ENCODE results near the gene MSANTD7.
"Not testable (repeated sequence)": the region's sequence is repeated elsewhere in the genome, so short reads cannot be mapped to it uniquely, and the experiment has no call there.

MSANTD7 gene

GRCh38 chr10:14837003-14837756 is 926 bp upstream of the MSANTD7 start:
- no peak for DNase-seq (ENCODE audit: low read depth in 2 of 2)

GRCh38 chr10:14838582-14839304 is 637 bp downstream of the MSANTD7 start:
- peak in 1 of 2 donors; percentile 11 for DNase-seq (ENCODE audit: low read depth in 2 of 2)

GRCh38 chr10:14839305-14839695 is 1.2 kb downstream of the MSANTD7 start:
- no peak for DNase-seq (ENCODE audit: low read depth in 2 of 2)

DNA sequence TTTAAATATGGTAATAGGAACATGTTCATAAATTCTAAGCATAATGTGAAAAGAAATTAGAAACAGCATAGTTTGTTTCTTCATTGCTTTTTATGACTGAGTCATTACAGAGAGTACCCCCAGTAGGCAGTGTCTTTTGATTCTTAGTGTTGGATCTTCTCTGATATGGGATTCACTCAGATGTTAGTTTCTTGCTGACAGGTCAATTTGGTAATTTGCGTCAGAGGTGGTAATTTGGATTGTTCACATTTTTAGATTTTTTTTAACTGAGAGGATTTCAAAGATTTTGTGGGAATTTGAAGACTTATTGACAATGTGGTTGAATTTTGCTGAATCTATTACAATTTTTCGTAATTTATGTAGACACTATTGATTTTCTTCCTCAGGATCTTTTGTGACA is 2.1 kb downstream of the MSANTD7 start:
- no peak for DNase-seq (ENCODE audit: low read depth in 2 of 2)

- no peak for DNase-seq (ENCODE audit: low read depth in 2 of 2)
Measured at GRCh38 chr10:14843327-14843988, 5.4 kb downstream of the MSANTD7 start.

DNA sequence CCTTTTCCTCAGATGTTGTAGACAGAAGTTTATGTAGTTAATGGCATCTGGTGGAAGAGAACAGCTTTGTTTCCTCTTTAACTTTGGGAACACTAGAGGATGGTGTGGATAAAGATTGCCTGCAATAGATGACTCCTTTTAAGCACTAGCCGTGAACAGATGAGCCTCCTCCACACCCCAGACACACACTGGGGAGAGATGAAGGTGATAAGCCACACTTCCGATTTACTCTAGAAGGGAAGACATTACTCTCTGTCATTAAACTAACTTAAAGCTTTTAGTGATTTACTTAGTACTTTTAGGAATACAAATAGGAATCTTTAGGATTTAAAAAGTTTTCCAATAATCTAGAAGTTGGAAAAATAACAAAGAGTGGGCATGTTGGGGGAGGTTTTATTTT is 6.8 kb downstream of the MSANTD7 start:
- DNase-seq (ENCODE audit: low read depth in 2 of 2), result no peak

GRCh38 chr10:14852236-14852635 is 14.1 kb downstream of the MSANTD7 start:
- no peak for DNase-seq (ENCODE audit: low read depth in 2 of 2)

DNA sequence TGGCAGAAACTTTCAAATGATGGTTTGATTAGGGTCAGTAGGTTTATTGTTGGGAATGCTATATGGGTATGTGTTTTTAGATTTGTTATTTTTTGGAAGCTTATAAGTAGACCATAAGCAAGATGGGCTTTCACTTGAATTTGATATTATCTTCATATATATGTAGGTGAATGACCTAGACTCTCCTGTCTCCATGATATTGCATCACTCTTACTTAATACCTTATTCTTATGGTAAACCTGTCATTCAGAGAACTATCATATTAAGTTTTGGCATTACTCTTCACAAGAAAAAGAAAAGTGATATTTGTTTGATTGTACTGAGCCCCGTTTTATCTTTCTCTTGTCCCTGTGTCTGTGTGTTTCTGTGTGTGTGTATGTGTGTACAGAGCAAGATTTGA is 17.3 kb downstream of the MSANTD7 start:
- DNase-seq (ENCODE audit: low read depth in 2 of 2), result no peak

DNA sequence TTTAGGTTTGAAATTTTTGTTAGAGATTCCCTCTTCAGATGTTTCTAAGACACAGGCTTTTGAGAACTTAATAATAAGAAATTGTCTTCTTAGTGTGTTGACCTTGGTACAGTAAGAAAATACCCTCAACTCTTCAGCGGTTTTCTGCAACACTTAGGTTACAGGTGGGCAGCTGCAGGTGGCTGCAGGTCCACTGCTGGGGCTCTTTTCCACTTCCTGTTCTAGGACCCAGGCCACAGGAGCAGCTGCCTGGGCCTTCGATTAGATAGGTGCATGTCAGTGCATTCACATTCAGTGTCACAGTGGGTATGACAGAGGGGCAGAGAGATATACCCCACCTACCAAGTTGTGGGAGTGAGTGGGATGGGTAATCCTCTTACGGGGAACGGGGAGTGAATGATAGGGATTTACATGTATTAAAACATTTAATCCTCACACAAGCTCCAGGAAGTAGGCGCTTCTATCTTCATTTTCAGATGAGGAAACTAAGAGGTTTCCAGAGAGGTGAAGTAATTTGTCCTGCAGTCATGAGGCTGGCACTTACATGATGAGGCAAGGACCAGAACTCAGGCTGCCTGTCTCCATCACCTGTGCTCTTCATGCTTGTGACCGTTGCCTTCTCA is 20.3 kb downstream of the MSANTD7 start:
- DNase-seq (ENCODE audit: low read depth in 2 of 2), result no peak

GRCh38 chr10:14859043-14859442 is 20.9 kb downstream of the MSANTD7 start:
- DNase-seq (ENCODE audit: low read depth in 2 of 2), result no peak

DNA sequence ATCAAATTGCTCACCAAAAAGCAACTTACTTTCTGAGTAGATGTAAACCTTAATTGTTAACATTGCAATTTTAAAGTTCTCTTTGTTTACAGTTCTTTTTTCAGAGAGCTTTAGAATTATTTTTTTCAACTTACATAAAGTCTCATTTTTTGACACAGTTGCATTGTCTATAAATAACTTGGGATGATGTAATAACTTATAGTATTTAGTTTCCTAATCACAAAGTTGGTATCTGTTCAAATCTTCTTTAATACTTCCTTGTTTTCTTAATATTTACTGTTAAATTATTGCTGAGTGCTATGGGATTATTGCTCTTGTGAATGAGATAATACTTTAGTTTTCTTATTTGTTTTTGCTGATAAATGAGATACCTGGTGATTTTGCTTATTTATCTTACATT is 21.7 kb downstream of the MSANTD7 start:
- DNase-seq (ENCODE audit: low read depth in 2 of 2), result no peak

- no peak for DNase-seq (ENCODE audit: low read depth in 2 of 2)
Measured at GRCh38 chr10:14860791-14861190, 22.7 kb downstream of the MSANTD7 start.

- DNase-seq (ENCODE audit: low read depth in 2 of 2), result not testable (repeated sequence)
Measured at GRCh38 chr10:14864466-14864865, 26.4 kb downstream of the MSANTD7 start.

GRCh38 chr10:14864871-14865270 is 26.8 kb downstream of the MSANTD7 start:
- not testable (repeated sequence) for DNase-seq (ENCODE audit: low read depth in 2 of 2)

GRCh38 chr10:14873090-14873760 is 35.1 kb downstream of the MSANTD7 start:
- DNase-seq (ENCODE audit: low read depth in 2 of 2), result no peak

DNA sequence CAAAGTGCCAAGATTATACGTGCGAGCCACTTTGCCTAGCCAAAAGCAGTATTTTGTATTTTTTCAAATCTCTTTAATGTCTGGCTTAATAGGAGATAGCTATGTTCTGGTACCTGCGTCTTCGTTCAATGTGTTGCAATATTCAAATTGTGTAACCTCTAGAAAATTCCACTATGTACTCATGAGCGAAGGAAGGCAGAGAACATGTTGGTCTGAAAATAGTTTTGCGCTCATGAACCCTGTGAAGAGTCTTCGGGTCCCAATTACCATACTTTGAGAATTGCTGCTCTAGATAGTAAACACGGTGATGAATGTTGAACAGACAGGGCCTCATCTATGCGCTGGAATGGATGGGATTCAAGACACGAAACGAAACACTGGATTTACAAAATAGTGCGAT is 37.8 kb downstream of the MSANTD7 start:
- no peak for DNase-seq (ENCODE audit: low read depth in 2 of 2)

DNA sequence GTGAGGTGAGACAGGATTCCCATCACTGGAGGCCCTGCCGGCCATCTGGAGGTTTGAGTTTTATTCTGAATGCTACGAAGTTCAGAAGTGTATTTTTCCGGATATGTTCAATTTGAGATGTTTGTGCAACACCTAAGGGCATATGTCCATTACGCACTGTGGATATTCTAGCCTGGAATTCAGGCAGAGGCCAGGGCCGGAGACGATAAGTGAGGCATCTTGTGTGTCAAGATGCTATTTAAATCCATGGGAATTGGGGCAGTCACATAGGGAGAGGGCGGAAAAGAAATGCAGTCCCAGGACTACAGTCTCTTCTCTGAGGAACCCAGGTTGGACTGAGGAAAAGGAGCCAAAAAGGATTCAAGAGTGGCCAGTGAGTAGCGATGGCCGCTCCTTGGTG is 38.7 kb downstream of the MSANTD7 start:
- no peak for DNase-seq (ENCODE audit: low read depth in 2 of 2)

DNA sequence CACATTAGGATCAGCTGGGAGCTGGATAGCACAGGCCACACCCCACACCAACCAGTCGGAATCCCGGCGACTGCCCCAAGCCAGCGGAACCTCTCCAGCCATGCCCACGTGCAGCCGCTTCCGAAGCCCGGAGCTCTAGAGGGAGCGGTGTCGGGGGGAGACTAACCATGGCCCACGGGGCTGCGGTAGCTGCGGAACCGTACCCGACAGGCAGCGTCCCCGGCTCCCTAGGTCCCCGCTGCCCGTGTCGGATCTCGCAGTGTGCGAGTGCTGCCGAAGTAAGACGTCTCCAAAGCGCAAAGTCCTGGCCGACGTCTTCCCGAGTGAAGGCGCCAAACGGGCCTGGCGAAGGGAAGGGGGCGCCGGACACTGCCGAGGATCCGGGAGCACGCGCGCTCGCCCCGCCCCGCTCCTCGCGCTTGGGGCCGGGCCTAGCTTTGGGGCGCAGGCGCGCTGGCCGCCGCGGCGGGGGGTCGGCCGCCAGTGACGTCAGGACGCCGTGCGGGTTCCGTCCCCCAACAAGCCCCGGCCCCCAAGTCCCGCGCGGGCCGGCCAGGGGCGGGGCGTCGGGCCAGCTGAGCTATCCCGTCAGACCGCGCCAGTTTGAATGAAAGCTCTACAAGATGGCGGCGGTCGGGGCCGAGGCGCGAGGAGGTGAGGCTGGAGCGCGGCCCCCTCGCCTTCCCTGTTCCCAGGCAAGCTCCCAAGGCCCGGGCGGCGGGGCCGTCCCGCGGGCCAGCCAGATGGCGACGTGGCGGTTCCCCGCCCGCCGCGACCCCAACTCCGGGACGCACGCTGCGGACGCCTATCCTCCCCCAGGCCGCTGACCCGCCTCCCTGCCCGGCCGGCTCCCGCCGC is 40.4 kb downstream of the MSANTD7 start, which contains the start of gene SUV39H2:
Gene SUV39H2 (plus strand): TSS at position 601 of the 858 bp plus-strand sequence. CDS start 23 bp downstream, at position 624.
- peak; percentile 89 to 92 for DNase-seq (ENCODE audit: low read depth in 2 of 2)

- peak; percentile 30 to 35 for DNase-seq (ENCODE audit: low read depth in 2 of 2)
Measured at GRCh38 chr10:14879124-14879927, 41.2 kb downstream of the MSANTD7 start.

DNA sequence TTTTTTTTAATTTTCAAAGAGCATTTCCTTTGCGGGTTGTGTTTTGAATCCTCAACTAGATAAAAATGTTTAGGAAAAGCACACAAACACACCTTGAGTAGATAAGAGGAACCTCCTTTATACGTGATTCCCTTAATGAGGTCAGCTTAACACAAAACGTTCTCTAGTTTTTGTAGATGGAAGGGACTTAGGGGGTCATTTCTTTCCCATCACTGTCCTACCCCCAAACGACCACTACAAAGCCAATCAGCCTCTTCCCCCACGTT is 41.8 kb downstream of the MSANTD7 start:
- no peak for DNase-seq (ENCODE audit: low read depth in 2 of 2)
